PC-3 (cell line): Measurements from ENCODE around the gene RGPD3. TPM values are rescaled to one million over a fixed set of nuclear protein-coding genes. Genes with fewer than 3 reads are reported as not detected.
"Not testable (repeated sequence)": the region's sequence is repeated elsewhere in the genome, so short reads cannot be mapped to it uniquely, and the experiment has no call there.

Experiments used
- ATAC-seq: fragments of 200-7000 bp; cut with Tn5 transposase; 2 replicates; pipeline ENCODE4 v1.9.1; 2020; ENCODE audit warnings: mild to moderate bottlenecking, moderate library complexity
- BruUV-seq: library from RNA; stranded (reverse); fragments of 400-500 nt; replicated peaks from 2 replicates; lab custom pipeline; 2021; lab: Mats Ljungman, UMichigan
- CTCF ChIA-PET: fragments of 300-600 bp; sonication (Branson Sonifier 250); formaldehyde crosslinking; loops from one replicate; lab custom pipeline; 2022; ENCODE audit warnings: antibody characterized with exemption; lab: Charles Lee
- POLR2A ChIA-PET: fragments of 300-600 bp; sonication (Branson Sonifier 250); formaldehyde crosslinking; loops from one replicate; lab custom pipeline; 2022; ENCODE audit warnings: antibody characterized with exemption; ENCODE audit not compliant: unreplicated experiment; lab: Charles Lee
- DNase-seq: peaks from one replicate; pipeline ENCODE4 v3.0.0-alpha.2; 2015
- H2AFZ ChIP-seq: fragments of 300-600 bp; sonication (generic); 2 replicates; pipeline ENCODE4 v1.6.0; 2016; ENCODE audit warnings: antibody characterized with exemption, low read length
- H3F3A ChIP-seq: fragments of 300-600 bp; sonication (generic); one replicate; pipeline ENCODE4 v1.6.0; 2017; ENCODE audit warnings: antibody characterized with exemption, low read length, control low read depth, mild to moderate bottlenecking; ENCODE audit not compliant: unreplicated experiment
- H3K27ac ChIP-seq: fragments of 300-600 bp; sonication (generic); 2 replicates; pipeline ENCODE4 v1.5.1; 2016; ENCODE audit warnings: mild to moderate bottlenecking, low read length
- H3K27me3 ChIP-seq: fragments of 300-600 bp; sonication (generic); 2 replicates; pipeline ENCODE4 v1.6.1; 2016; ENCODE audit warnings: low read length, mixed read lengths
- H3K36me3 ChIP-seq: fragments of 300-600 bp; sonication (generic); 2 replicates; pipeline ENCODE4 v1.6.1; 2016; ENCODE audit warnings: low read depth, mixed run types, low read length, mixed read lengths
- H3K4me1 ChIP-seq: fragments of 300-600 bp; sonication (generic); 2 replicates; pipeline ENCODE4 v1.5.1; 2016; ENCODE audit warnings: low read length; ENCODE audit not compliant: insufficient read depth
- H3K4me2 ChIP-seq: fragments of 300-600 bp; sonication (generic); 2 replicates; pipeline ENCODE4 v1.6.0; 2016; ENCODE audit warnings: low read length
- H3K4me3 ChIP-seq: fragments of 300-600 bp; sonication (generic); 2 replicates; pipeline ENCODE4 v1.5.1; 2016; ENCODE audit warnings: mild to moderate bottlenecking, low read length, mixed read lengths
- H3K79me2 ChIP-seq: fragments of 300-600 bp; sonication (generic); 2 replicates; pipeline ENCODE4 v1.6.1; 2017; ENCODE audit warnings: low read length, mixed read lengths
- H3K9ac ChIP-seq: fragments of 300-600 bp; sonication (generic); 2 replicates; pipeline ENCODE4 v1.6.0; 2016; ENCODE audit warnings: mild to moderate bottlenecking, low read length
- H3K9me2 ChIP-seq: fragments of 300-600 bp; sonication (generic); replicated peaks from 2 replicates; pipeline ENCODE4 v1.6.1; 2016; ENCODE audit warnings: mixed run types, low read length, mixed read lengths
- H3K9me3 ChIP-seq: fragments of 300-600 bp; sonication (generic); 2 replicates; pipeline ENCODE4 v1.6.1; 2016; ENCODE audit warnings: low read length, mixed read lengths
- H4K20me1 ChIP-seq: fragments of 300-600 bp; sonication (generic); 2 replicates; pipeline ENCODE4 v1.6.1; 2016; ENCODE audit warnings: low read length, mixed read lengths
- intact Hi-C: fragments of 100-400 bp; cut with micrococcal nuclease; formaldehyde crosslinking; loops from 2 replicates; pipeline ENCODE4 v1.9.0; 2023
- total RNA-seq: library from RNA; depleted of rRNA; stranded (reverse); fragments of >200 nt; gene quantifications from 2 replicates; pipeline ENCODE4 v1.2.3, GENCODE V29; 2014

Gene RGPD3
- total RNA-seq, 1 experiment from 2014 or later = 0.04 TPM

DNA sequence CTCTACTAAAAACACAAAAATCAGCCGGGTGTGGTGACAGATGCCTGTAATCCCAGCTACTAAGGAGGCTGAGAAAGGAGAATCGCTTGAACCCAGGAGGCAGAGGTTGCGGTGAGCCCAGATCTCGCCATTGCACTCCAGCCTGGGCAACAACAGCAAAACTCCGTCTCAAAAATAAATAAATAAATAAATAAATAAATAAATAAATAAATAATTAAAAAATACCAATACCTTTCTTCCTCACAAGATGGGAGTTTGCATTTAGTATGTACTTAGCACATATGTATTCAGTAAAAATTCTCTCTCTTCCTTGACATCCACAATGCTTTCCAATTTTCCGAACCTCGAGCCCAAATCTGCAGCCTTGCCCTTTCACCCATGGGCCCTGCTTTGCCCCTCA lies 32.1 kb upstream of the RGPD3 start:
- DNase-seq, H3K9me3 ChIP-seq, H3K27ac ChIP-seq, H3F3A ChIP-seq, BruUV-seq, H3K4me1 ChIP-seq, CTCF ChIA-PET, H3K9me2 ChIP-seq, ATAC-seq, POLR2A ChIA-PET, H2AFZ ChIP-seq, H4K20me1 ChIP-seq, H3K27me3 ChIP-seq, intact Hi-C loops, H3K4me2 ChIP-seq, H3K9ac ChIP-seq, H3K4me3 ChIP-seq, H3K79me2 ChIP-seq, H3K36me3 ChIP-seq: not testable (repeated sequence)

DNA sequence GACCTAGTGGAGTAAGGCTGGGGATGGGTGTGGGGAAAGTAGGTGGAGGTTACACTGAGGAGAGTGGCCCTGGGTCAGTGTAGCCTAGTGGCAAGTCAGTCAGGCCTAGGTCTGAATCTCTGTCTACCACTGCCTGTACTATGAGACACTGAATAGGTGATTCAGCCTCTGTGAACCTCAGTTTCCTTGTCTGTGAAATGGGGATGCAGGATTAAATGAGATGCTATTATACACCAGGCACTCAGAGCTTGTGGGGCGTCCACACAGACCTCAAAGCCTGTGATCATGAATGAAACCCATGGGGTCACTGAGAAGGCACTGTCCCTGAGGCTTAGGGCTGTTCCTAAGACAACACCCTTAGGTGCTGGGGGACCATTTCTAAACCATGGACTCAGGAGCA lies 30.3 kb upstream of the RGPD3 start:
- H3K36me3 ChIP-seq, H3K9me2 ChIP-seq, H3F3A ChIP-seq, H3K9ac ChIP-seq, H3K79me2 ChIP-seq, H3K27me3 ChIP-seq, CTCF ChIA-PET, POLR2A ChIA-PET, H3K4me3 ChIP-seq, H4K20me1 ChIP-seq, BruUV-seq, ATAC-seq, H3K9me3 ChIP-seq, DNase-seq, H3K27ac ChIP-seq, H3K4me2 ChIP-seq, H3K4me1 ChIP-seq, intact Hi-C loops, H2AFZ ChIP-seq: not testable (repeated sequence)

DNA sequence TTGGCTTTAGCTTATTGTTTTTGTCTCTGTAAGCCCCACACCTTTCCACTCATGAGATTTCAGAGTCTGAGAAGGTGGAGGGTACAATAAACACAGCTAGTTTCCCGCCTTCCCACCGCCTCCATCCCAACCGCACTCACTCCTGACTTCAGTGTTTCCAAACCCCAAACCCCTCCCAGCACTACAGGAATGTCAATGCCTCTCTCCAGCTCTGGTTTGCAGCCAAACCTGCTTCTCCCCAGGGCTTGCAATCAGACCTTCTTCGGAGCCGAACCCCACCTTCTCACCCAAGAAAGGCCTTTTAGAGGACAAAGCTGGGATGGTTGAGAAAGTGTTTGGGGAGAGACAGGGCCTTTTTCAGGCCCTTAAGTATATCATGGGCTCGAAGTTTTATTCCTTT lies 24.7 kb upstream of the RGPD3 start:
- POLR2A ChIA-PET, H3K9me2 ChIP-seq, CTCF ChIA-PET, ATAC-seq, intact Hi-C loops, H3K27ac ChIP-seq, BruUV-seq, H3K4me2 ChIP-seq, H3K4me3 ChIP-seq, H3K9ac ChIP-seq, H3K4me1 ChIP-seq, H3K27me3 ChIP-seq, H3K36me3 ChIP-seq, H3K79me2 ChIP-seq, H4K20me1 ChIP-seq, DNase-seq, H2AFZ ChIP-seq, H3F3A ChIP-seq, H3K9me3 ChIP-seq: not testable (repeated sequence)

DNA sequence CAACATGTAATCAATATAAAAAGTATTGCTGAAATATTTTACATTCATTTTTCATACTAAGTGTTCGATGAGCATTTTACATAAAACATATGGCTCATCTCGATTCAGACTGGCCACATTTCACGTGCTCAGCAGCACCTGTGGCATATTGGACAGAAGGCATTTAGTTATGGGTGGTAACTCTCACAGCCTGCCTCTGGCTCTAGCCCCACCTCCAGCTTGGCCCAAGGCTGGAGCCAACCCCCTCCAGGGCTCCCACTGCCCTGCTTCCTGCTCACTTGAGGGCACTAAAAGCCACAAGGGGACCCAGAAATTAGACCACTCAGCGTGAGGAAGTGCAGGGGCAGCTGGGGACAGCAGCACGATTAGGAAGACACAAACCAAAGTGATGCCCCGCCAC lies 24.2 kb upstream of the RGPD3 start:
- H3K4me2 ChIP-seq, H3K9me3 ChIP-seq, H3K36me3 ChIP-seq, H3K9me2 ChIP-seq, H3F3A ChIP-seq, H3K4me1 ChIP-seq, H3K4me3 ChIP-seq, H3K27me3 ChIP-seq, H3K9ac ChIP-seq, H2AFZ ChIP-seq, intact Hi-C loops, POLR2A ChIA-PET, H4K20me1 ChIP-seq, DNase-seq, CTCF ChIA-PET, H3K79me2 ChIP-seq, H3K27ac ChIP-seq, ATAC-seq, BruUV-seq: not testable (repeated sequence)

DNA sequence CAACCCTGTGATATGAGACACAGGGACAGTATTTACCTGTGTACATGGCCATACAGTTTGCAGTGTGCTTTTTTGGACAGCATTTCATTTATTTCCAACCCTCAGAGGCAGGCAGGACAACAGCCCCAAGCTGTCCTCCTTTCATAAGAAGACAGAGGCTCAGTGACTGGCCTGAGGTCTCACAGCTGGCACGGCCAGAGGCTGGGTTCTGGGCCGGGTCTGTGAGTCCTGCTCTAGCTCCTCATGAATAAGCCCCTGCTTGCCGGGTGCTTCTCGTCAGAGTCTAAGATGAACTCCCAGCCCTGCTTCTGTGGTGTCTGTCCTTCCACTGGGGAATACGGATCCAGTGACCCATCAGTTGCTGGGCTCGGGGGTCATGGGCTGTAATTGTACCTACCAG lies 21.5 kb upstream of the RGPD3 start:
- ATAC-seq, H3K27ac ChIP-seq, H3K9me2 ChIP-seq, H3K36me3 ChIP-seq, DNase-seq, BruUV-seq, H4K20me1 ChIP-seq, H3F3A ChIP-seq, CTCF ChIA-PET, H2AFZ ChIP-seq, H3K4me2 ChIP-seq, H3K27me3 ChIP-seq, H3K9me3 ChIP-seq, intact Hi-C loops, H3K4me3 ChIP-seq, H3K4me1 ChIP-seq, POLR2A ChIA-PET, H3K79me2 ChIP-seq, H3K9ac ChIP-seq: not testable (repeated sequence)

DNA sequence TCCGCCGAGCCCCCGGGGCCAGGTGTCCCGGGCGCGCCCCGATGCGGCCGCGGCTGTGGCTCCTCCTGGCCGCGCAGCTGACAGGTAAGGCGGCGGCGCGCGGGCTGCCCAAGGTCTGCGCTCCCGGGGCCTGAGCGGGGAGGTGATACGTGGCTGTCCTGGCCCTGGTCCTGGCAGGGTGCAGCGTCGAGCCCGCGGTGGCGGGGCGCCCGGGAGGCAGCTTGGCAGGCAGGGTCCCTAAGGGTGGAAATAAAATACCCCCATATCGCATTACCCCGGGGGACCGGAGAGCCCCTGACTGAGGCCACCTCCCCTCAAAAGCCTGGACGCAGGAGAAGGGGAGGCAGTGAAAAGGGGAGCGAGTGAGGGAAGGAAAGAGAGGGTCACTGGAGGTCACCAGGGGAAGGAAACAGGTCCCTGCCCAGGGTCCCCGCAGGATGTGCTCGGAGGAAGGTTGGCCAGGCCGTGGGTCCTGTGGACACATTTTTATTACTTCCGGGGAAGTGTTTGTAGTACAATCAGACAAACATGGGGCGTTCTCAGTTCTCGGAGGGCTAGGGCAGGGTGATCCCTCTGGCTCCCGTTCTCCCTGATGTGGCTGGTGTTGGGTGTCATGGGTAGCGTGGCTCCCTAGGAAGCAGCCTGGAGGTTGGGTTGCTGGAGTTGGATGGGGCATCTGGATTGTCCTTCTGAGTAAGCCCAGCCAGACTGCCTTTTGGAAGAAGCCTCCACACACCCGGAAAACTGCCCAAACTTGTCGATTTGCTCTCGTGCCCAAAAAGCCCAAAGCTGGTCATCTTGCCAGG lies 19.4 kb upstream of the RGPD3 start:
- H2AFZ ChIP-seq, ATAC-seq, H3K9me3 ChIP-seq, H4K20me1 ChIP-seq, H3K4me3 ChIP-seq, BruUV-seq, CTCF ChIA-PET, POLR2A ChIA-PET, H3K27ac ChIP-seq, H3K79me2 ChIP-seq, H3K4me2 ChIP-seq, H3K9me2 ChIP-seq, H3K27me3 ChIP-seq, intact Hi-C loops, H3K36me3 ChIP-seq, DNase-seq, H3K9ac ChIP-seq, H3F3A ChIP-seq, H3K4me1 ChIP-seq: not testable (repeated sequence)
